Measurements from ENCODE around the gene COL15A1. TPM values are rescaled to one million over a fixed set of nuclear protein-coding genes. Genes with fewer than 3 reads are reported as not detected.

The COL15A1 gene
- total RNA-seq, 1 experiment from 2014 or later: 0.04 TPM

DNA sequence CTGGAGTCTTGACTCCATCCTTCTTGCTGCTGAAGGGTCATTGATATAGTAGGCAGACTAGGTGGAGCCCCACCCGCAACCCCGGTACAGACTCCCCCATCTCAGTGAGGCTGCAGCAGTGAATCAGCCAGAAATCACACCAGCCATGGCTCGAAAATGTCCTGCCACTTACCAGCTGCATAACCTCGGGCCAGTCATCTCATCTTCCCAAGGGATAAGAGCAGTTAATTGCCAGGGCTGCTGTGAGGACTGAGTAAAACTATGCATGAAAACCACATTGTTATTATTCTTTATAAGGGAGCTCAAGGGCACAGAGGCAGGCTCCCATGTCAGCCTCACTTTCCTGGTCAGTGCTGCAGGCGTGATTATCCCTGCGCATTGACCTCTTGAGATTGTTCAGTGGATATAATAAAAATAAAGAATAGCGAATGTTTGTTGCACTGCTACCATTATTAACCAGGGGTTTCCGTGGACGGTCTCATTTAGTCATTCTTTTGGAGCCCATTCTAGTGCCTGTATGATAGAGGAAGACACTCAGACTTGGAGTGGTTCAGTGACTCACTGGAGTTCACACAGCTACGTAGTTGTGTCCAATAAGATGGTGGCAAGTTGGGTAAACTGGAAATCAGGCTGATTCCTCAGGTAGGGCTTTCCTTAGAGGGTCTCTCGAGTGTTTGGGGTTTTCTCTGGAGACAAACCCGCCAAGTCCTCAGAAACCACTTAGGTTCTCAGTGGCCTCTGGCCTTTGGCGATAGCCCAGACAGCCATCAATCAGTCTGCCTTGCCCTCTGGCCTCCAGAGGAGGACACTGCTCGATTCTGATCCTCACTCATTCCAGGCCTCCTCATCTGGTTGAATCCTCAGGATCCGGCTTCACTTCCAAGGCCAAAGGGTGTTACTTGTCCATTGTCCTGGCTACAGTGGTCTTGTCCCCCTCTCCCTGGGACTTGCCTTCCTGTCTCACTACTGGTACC, 39.9 kb downstream of the COL15A1 start:
- CTCF ChIA-PET: no interaction called here
- no peaks in the 10 kb centered on the region for H3K27me3 ChIP-seq (replicated peaks; ENCODE audit: insufficient read depth, low read depth, low read length, poor library complexity)
- BruUV-seq (replicated peaks): no TSS peak
- H3K27ac ChIP-seq (ENCODE audit: low read depth, low read length, poor library complexity, severe bottlenecking): no peak overlapping the region
- H3K9me3 ChIP-seq (ENCODE audit: low read depth, low read length, poor library complexity, severe bottlenecking): no peaks in the 10 kb centered on the region
- no peaks in the 10 kb centered on the region for H3K36me3 ChIP-seq (ENCODE audit: insufficient read depth, low read length, poor library complexity, severe bottlenecking)
- no peak for TF ChIP-seq EZH2 (IDR thresholded peaks at IDR 0.05; ENCODE audit: borderline replicate concordance, low read depth, low read length, poor library complexity, severe bottlenecking)
- TF ChIP-seq, protein P1, sequence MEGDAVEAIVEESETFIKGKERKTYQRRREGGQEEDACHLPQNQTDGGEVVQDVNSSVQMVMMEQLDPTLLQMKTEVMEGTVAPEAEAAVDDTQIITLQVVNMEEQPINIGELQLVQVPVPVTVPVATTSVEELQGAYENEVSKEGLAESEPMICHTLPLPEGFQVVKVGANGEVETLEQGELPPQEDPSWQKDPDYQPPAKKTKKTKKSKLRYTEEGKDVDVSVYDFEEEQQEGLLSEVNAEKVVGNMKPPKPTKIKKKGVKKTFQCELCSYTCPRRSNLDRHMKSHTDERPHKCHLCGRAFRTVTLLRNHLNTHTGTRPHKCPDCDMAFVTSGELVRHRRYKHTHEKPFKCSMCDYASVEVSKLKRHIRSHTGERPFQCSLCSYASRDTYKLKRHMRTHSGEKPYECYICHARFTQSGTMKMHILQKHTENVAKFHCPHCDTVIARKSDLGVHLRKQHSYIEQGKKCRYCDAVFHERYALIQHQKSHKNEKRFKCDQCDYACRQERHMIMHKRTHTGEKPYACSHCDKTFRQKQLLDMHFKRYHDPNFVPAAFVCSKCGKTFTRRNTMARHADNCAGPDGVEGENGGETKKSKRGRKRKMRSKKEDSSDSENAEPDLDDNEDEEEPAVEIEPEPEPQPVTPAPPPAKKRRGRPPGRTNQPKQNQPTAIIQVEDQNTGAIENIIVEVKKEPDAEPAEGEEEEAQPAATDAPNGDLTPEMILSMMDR (conservative IDR thresholded peaks at IDR 0.05; ENCODE audit: low read depth, low read length): no peak
- DNase-seq (ENCODE audit: low spot score): no peak
- intact Hi-C loops (cut with micrococcal nuclease; ENCODE audit: unreplicated experiment): no loop called here
- POLR2A ChIA-PET (ENCODE audit: low non-redundant PET): no interaction called here
- no peak overlapping the region for H3K4me3 ChIP-seq (ENCODE audit: low read depth, low read length, poor library complexity, severe bottlenecking)
- no peaks in the 10 kb centered on the region for H3K4me1 ChIP-seq (ENCODE audit: insufficient read depth, low read length, poor library complexity, severe bottlenecking)

DNA sequence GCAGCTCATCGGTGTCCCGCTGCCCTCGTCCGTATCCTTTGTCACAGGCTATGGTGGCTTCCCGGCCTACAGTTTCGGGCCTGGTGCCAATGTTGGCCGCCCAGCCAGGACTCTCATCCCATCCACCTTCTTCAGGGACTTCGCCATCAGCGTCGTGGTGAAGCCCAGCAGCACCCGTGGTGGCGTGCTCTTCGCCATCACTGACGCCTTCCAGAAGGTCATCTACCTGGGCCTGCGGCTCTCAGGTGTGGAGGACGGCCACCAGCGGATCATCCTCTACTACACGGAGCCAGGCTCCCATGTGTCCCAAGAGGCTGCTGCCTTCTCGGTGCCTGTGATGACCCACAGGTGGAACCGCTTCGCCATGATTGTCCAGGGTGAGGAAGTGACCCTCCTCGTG, 41.9 kb downstream of the COL15A1 start:
- Histone ChIP-seq H3K9me3 (ENCODE audit: low read depth, low read length, poor library complexity, severe bottlenecking) (no peaks in the 10 kb centered on the region), H3K4me1 (ENCODE audit: insufficient read depth, low read length, poor library complexity, severe bottlenecking) (no peaks in the 10 kb centered on the region), H3K27me3 (replicated peaks; ENCODE audit: insufficient read depth, low read depth, low read length, poor library complexity) (no peaks in the 10 kb centered on the region), H3K36me3 (ENCODE audit: insufficient read depth, low read length, poor library complexity, severe bottlenecking) (no peaks in the 10 kb centered on the region), H3K27ac (ENCODE audit: low read depth, low read length, poor library complexity, severe bottlenecking) (no peak overlapping the region), H3K4me3 (ENCODE audit: low read depth, low read length, poor library complexity, severe bottlenecking) (no peak overlapping the region)
- BruUV-seq (replicated peaks): no TSS peak
- ChIA-PET POLR2A (ENCODE audit: low non-redundant PET) (no interaction called here), CTCF (no interaction called here)
- intact Hi-C loops (cut with micrococcal nuclease; ENCODE audit: unreplicated experiment): no loop called here
- no peak for TF ChIP-seq EZH2 (IDR thresholded peaks at IDR 0.05; ENCODE audit: borderline replicate concordance, low read depth, low read length, poor library complexity, severe bottlenecking)
- TF ChIP-seq, protein P1 (conservative IDR thresholded peaks at IDR 0.05; ENCODE audit: low read depth, low read length): no peak
- no peak for DNase-seq (ENCODE audit: low spot score)

DNA sequence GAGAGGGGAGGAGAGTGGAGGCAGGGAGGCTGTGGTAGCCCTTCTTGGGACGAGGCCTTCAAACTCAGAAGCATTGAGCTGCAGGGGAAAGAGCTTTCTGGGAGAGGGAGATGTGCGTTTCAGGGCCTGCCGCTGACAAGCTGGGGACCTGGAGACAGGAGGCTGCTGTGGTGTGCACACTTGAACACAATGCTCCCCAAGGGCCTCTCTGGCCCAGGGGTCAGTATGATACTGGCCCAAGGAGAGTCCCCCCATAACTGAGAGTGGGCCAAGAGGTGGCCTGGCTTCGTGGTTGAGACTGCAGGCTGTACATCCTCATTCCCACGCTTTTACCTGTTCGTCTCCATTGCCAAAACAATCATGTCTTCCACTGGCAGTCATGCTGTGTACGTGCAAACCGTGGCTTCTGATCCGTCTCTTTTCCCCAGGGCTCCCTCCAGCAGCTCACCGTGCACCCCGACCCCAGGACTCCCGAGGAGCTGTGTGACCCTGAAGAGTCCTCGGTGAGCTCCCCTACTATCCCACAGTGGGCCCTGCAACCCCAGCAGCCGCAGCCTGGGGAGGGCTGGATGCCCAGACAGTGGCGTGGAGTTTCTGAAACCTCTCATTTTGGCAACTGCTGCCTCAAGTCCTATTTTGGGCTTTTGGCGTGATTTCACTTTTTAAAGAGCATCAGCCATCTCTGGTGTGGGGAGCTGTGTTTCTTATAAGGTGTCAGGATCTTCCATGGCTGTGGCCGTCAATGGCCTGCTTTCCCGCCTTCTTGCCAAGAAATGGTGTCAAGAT, 43.4 kb downstream of the COL15A1 start:
- no peak overlapping the region for H3K4me3 ChIP-seq (ENCODE audit: low read depth, low read length, poor library complexity, severe bottlenecking)
- TF ChIP-seq EZH2 (IDR thresholded peaks at IDR 0.05; ENCODE audit: borderline replicate concordance, low read depth, low read length, poor library complexity, severe bottlenecking): no peak
- TF ChIP-seq, protein P1 (conservative IDR thresholded peaks at IDR 0.05; ENCODE audit: low read depth, low read length): no peak
- H3K27ac ChIP-seq (ENCODE audit: low read depth, low read length, poor library complexity, severe bottlenecking): no peak overlapping the region
- ChIA-PET CTCF (no interaction called here), POLR2A (ENCODE audit: low non-redundant PET) (no interaction called here)
- H3K36me3 ChIP-seq (ENCODE audit: insufficient read depth, low read length, poor library complexity, severe bottlenecking): no peaks in the 10 kb centered on the region
- intact Hi-C loops (cut with micrococcal nuclease; ENCODE audit: unreplicated experiment): no loop called here
- no peaks in the 10 kb centered on the region for H3K9me3 ChIP-seq (ENCODE audit: low read depth, low read length, poor library complexity, severe bottlenecking)
- DNase-seq (ENCODE audit: low spot score): no peak
- no peaks in the 10 kb centered on the region for H3K27me3 ChIP-seq (replicated peaks; ENCODE audit: insufficient read depth, low read depth, low read length, poor library complexity)
- no TSS peak for BruUV-seq (replicated peaks)
- no peaks in the 10 kb centered on the region for H3K4me1 ChIP-seq (ENCODE audit: insufficient read depth, low read length, poor library complexity, severe bottlenecking)

Measured in A673 (cell line).